ENCODE results near the gene SIPA1L3. TPM values are rescaled to one million over a fixed set of nuclear protein-coding genes. Genes with fewer than 3 reads are reported as not detected.

SIPA1L3 gene
- total RNA-seq, 1 experiment from 2014 or later: 36.0 TPM

- CTCF ChIA-PET: interaction anchor here (0.6 kb wide), 1 partner anchor 160 kb away, joined by 3 read pairs; no protein-coding TSS in a partner anchor
- BruUV-seq (replicated peaks): no TSS peak
Observed at GRCh38 chr19:38013913-38014580, 107.0 kb downstream of the SIPA1L3 start.

GRCh38 chr19:38015216-38015615, 108.2 kb downstream of the SIPA1L3 start:
- no peaks in the 10 kb centered on the region for H3K9me3 Mint-ChIP-seq (ENCODE audit: unreplicated experiment)
- no peak for TF ChIP-seq CTCF (IDR thresholded peaks at IDR 0.05; ENCODE audit: unreplicated experiment)
- BruUV-seq (replicated peaks): no TSS peak
- ChIA-PET CTCF (interaction anchor here (0.7 kb wide), 1 partner anchor 128 kb away, joined by 3 read pairs; no protein-coding TSS in a partner anchor), POLR2A (interaction anchor here (1.0 kb wide), 1 partner anchor 12 kb away, joined by 3 read pairs; no protein-coding TSS in a partner anchor)
- no peaks in the 10 kb centered on the region for H3K4me1 Mint-ChIP-seq (ENCODE audit: insufficient read depth, unreplicated experiment)
- H3K27ac Mint-ChIP-seq (ENCODE audit: low read depth, unreplicated experiment): no peak overlapping the region
- no peak overlapping the region for H3K4me3 Mint-ChIP-seq (ENCODE audit: unreplicated experiment)
- H3K27me3 Mint-ChIP-seq (ENCODE audit: insufficient read depth, unreplicated experiment): no peaks in the 10 kb centered on the region
- intact Hi-C loops (cut with micrococcal nuclease): no loop called here
- H3K36me3 Mint-ChIP-seq (ENCODE audit: insufficient read depth, unreplicated experiment): peaks cover 10% of the 10 kb centered on the region
- peak; percentile 70 for DNase-seq (ENCODE audit: unreplicated experiment)

More at GRCh38 chr19:38013913-38014580, 107.0 kb downstream of the SIPA1L3 start:
- DNase-seq (ENCODE audit: unreplicated experiment): no peak
- H3K4me1 Mint-ChIP-seq (ENCODE audit: insufficient read depth, unreplicated experiment): no peaks in the 10 kb centered on the region
- peaks cover 10% of the 10 kb centered on the region for H3K36me3 Mint-ChIP-seq (ENCODE audit: insufficient read depth, unreplicated experiment)
- H3K27me3 Mint-ChIP-seq (ENCODE audit: insufficient read depth, unreplicated experiment): no peaks in the 10 kb centered on the region
- no peaks in the 10 kb centered on the region for H3K9me3 Mint-ChIP-seq (ENCODE audit: unreplicated experiment)
- POLR2A ChIA-PET: interaction anchor here (0.6 kb wide), 1 partner anchor 35 kb away, joined by 3 read pairs; no protein-coding TSS in a partner anchor
- no peak overlapping the region for H3K27ac Mint-ChIP-seq (ENCODE audit: low read depth, unreplicated experiment)
- no peak overlapping the region for H3K4me3 Mint-ChIP-seq (ENCODE audit: unreplicated experiment)
- TF ChIP-seq CTCF (IDR thresholded peaks at IDR 0.05; ENCODE audit: unreplicated experiment): no peak
- intact Hi-C loops (cut with micrococcal nuclease): no loop called here

GRCh38 chr19:38015761-38016160, 108.8 kb downstream of the SIPA1L3 start:
- TF ChIP-seq CTCF (IDR thresholded peaks at IDR 0.05; ENCODE audit: unreplicated experiment): no peak
- Mint-ChIP-seq H3K36me3 (ENCODE audit: insufficient read depth, unreplicated experiment) (peaks cover 10% of the 10 kb centered on the region), H3K9me3 (ENCODE audit: unreplicated experiment) (no peaks in the 10 kb centered on the region), H3K27ac (ENCODE audit: low read depth, unreplicated experiment) (no peak overlapping the region), H3K4me1 (ENCODE audit: insufficient read depth, unreplicated experiment) (no peaks in the 10 kb centered on the region), H3K4me3 (ENCODE audit: unreplicated experiment) (no peak overlapping the region), H3K27me3 (ENCODE audit: insufficient read depth, unreplicated experiment) (no peaks in the 10 kb centered on the region)
- CTCF ChIA-PET: interaction anchor here (0.7 to 1.0 kb wide), 2 partner anchors 113 to 127 kb away, joined by 3 read pairs; no protein-coding TSS in a partner anchor
- POLR2A ChIA-PET: interaction anchor here (1.0 kb wide), 1 partner anchor 12 kb away, joined by 3 read pairs; no protein-coding TSS in a partner anchor
- no TSS peak for BruUV-seq (replicated peaks)
- DNase-seq (ENCODE audit: unreplicated experiment): no peak
- intact Hi-C loops (cut with micrococcal nuclease): no loop called here

GRCh38 chr19:38017401-38018151, 110.6 kb downstream of the SIPA1L3 start:
- no peak for TF ChIP-seq CTCF (IDR thresholded peaks at IDR 0.05; ENCODE audit: unreplicated experiment)
- no peak overlapping the region for H3K4me3 Mint-ChIP-seq (ENCODE audit: unreplicated experiment)
- no peaks in the 10 kb centered on the region for H3K27me3 Mint-ChIP-seq (ENCODE audit: insufficient read depth, unreplicated experiment)
- ChIA-PET CTCF (interaction anchor here (0.6 kb wide), 1 partner anchor 117 kb away, joined by 3 read pairs; no protein-coding TSS in a partner anchor), POLR2A (no interaction called here)
- BruUV-seq (replicated peaks): no TSS peak
- H3K27ac Mint-ChIP-seq (ENCODE audit: low read depth, unreplicated experiment): no peak overlapping the region
- peaks cover 10% of the 10 kb centered on the region for H3K36me3 Mint-ChIP-seq (ENCODE audit: insufficient read depth, unreplicated experiment)
- no peaks in the 10 kb centered on the region for H3K4me1 Mint-ChIP-seq (ENCODE audit: insufficient read depth, unreplicated experiment)
- H3K9me3 Mint-ChIP-seq (ENCODE audit: unreplicated experiment): no peaks in the 10 kb centered on the region
- no peak for DNase-seq (ENCODE audit: unreplicated experiment)
- intact Hi-C loops (cut with micrococcal nuclease): no loop called here
